SKM-1 treated with dmso at 0.1 percent for 144 hours (cell line): ENCODE measurements around the gene RASGRP4.
"Not testable (repeated sequence)": the region's sequence is repeated elsewhere in the genome, so short reads cannot be mapped to it uniquely, and the experiment has no call there.

Source experiments
- DNase-seq: peaks from one replicate; lab custom pipeline; 2025; ENCODE audit not compliant: unreplicated experiment; lab: John Stamatoyannopoulos, UW

RASGRP4 gene

GRCh38 chr19:38375098-38375493, 50.9 kb downstream of the RASGRP4 start:
- peak; percentile 44 for DNase-seq

DNA sequence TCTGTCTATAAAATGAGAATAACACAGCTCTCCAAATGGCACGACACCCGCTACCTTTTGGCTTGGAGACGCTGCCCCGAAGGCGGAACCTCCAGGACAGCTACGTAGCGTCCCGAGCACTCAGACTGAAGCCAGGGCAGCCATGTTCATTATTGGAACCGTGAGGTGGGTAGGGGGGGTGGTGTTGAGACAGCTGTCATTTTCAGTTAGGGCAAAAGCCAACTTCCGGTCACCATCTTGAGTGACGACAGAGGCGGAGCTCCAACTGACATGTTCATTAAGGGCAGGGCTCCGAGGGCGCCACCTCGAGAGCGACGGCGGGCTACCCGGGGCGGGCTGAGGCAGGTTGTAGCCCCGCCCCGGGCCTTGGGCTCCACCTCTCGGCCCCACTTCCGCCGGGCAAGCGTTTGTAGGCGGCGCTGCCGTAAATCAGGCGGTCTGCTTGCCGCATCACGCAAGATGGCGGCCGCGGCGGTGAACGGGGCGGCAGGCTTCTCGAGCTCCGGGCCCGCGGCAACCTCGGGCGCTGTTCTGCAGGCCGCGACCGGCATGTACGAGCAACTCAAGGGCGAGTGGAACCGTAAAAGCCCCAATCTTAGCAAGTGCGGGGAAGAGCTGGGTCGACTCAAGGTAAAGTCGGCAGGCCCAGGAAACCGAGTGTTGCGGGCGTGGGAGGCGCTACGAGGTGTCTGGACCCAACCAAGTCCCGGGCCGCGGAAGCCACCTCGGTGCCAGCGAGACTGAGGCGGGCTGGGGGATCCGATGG, 51.5 kb downstream of the RASGRP4 start, which contains the start of gene PSMD8:
Gene PSMD8, plus strand, starts transcription at position 240 of the 766 bp plus-strand sequence. Its CDS starts 31 bp downstream, at position 271.
- DNase-seq = peak; percentile 99

GRCh38 chr19:38373907-38374331, 52.1 kb downstream of the RASGRP4 start:
- no peak for DNase-seq

DNA sequence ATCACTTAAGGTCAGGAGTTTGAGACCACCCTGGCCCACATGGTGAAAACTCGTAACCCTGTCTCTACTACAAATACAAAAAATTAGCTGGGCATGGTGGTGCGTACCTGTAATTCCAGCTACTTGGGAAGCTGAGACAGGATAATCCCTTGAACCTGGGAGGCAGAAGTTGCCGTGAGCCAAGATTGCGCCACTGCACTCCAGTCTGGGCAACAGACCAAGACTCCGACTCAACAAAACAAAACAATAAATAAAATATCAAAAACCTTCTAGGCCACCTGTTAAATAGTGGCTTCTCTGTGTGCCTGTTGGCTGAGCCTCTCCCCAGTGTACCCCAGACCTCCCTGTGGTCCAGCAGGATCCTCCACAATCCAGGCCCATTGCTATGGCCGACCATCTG, 54.9 kb downstream of the RASGRP4 start:
- no peak for DNase-seq

DNA sequence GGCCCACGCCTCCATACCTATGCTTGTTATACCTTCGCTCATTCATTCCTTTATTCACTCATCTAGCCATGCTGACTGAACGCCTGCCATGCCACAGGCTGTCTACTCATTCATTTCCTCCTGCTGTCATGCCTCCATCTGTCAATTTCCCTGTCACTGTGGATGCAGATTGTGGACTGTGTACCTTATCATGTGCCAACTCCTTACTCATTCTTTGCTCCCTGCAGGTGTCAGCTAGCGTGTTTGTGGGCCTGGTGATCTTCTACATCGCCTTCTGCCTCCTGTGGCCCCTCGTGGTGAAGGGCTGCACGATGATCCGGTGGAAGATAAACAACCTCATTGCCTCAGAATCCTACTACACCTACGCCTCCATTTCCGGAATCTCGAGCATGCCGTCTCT, 55.7 kb downstream of the RASGRP4 start:
- DNase-seq = no peak

- no peak for DNase-seq
Measured at GRCh38 chr19:38369584-38369983, 56.4 kb downstream of the RASGRP4 start.

DNA sequence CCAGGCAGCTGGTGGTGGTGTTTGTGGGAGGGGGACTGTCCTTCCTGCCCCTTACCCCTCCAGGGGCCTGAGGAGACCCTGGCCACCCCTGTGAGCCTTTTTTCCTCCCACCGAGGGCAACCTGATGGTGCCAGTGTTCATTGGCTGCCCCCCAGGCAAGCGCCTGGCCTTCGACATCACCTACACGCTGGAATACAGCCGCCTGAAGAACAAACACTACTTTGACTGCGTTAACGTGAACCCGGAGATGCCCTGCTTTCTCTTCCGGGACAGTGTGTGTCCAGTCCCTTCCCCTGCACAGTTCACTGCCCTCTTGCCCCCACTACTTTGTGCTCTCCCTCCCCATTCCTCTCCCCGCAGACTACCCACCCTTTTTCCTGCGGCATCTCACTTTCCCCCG, 59.0 kb downstream of the RASGRP4 start:
- no peak for DNase-seq

DNA sequence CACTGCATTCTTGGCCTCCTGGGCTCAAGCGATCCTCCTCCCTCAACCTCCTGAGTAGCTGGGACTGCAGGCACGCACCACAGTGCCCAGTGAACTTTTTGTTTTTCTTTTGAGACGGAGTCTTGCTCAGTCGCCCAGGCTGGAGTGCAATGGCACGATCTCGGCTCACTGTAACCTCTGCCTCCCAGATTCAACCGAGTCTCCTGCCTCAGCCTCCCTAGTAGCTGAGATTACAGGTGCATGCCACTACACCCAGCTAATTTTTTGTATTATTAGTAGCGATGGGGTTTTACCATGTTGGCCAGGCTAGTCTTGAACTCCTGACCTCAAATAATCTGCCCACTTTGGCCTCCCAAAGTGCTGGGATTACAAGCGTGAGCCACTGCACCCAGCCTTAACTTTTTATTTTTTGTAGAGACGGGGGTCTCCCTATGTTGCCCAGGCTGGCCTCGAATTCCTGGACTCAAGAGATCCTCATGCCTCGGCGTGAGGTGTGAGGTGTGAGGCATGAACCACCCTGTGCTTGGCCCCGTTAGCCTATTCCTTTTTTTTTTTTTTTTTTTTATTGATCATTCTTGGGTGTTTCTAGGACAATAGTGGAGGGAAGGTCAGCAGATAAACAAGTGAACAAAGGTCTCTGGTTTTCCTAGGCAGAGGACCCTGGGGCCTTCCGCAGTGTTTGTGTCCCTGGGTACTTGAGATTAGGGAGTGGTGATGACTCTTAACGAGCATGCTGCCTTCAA, 62.9 kb downstream of the RASGRP4 start:
- not testable (repeated sequence) for DNase-seq

- DNase-seq = no peak
Measured at GRCh38 chr19:38362076-38362945, 63.7 kb downstream of the RASGRP4 start.

GRCh38 chr19:38361633-38362075, 64.4 kb downstream of the RASGRP4 start:
- DNase-seq = peak; percentile 5

GRCh38 chr19:38360839-38361631, 65.0 kb downstream of the RASGRP4 start:
- DNase-seq = no peak

DNA sequence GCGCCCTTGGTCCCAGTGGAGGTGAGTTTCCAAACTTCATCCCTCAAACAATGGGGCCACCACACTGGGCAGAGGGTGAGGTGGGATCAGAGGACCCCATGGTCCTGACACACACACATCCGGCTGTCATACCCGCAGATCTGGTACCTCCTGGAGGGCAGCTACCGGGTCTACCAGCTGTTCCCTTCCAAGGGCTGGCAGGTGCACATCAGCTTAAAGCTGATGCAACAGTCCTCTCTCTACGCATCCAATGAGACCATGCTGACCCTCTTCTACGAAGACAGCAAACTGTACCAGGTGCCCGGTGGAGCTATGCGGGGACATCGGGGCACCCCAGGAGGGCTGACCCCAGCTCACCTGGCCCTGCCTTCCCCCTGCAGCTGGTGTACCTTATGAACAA, 65.7 kb downstream of the RASGRP4 start:
- DNase-seq = no peak

DNA sequence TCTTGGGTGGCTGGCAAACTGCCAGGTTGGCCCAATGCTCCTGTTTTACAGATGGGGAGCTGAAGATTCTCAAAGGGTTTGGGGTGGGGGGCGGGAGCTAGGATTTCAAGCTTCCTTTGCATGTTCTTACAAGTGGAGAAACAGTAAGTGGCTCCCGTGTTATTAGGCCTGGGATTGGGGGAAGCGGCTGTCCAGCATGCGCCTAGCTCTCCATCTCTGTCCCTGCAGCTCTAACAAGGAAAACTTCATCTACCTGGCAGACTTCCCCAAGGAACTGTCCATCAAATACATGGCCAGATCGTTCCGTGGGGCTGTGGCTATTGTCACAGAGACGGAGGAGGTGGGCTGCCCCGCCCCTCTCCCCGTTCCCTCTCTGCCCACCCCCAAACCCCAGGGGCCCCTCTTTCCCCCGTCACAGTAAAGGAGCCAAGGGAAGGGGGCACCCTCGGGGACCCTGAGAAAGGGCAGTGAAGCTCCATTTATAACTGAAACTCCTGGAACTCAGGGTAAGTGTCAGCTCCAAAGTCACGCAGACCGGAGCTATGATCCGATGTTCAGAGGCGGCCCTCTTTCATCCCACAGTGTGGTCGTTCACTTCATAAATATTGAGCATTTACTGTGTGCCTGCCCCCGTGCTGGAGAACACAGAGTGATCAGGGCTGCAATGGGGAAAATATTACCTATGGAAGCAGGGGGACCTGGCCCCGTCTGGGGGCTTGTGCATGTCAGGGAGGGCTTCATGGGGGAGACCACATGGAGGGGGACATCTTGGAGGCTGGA, 66.6 kb downstream of the RASGRP4 start:
- DNase-seq = no peak
